Superior temporal gyrus (tissue), 1 donor: ENCODE results near the gene FBXW12.
"Not testable (repeated sequence)": the region's sequence is repeated elsewhere in the genome, so short reads cannot be mapped to it uniquely, and the experiment has no call there.

Experiments used
- DNase-seq: peaks from one replicate; pipeline ENCODE4 v3.0.0-alpha.2; 2016; ENCODE audit errors: extremely low spot score

FBXW12 gene, protein sequence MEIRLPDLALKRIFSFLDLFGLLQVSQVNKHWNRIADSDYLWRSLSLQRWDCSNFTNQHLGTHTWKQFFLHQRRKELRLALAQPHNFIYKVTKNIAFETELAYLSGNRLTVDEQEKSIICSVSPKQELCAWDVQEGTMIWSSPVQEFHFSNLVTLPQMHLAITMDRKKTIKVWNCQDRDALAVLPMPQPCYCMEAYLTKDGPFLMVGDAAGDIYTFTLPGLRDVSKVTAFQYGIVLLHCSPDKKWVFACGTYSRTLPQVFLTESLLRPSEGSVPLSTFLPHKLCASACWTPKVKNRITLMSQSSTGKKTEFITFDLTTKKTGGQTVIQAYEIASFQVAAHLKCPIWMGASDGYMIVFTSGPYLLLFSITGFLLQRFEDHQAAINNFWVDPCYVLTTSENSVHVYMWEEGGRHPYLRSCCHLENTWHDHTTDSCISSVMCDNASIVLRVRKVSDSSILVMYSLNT

GRCh38 chr3:48371651-48372376 is at the start of gene FBXW12:
Gene FBXW12 (plus strand): TSS chr3:48372219. CDS start chr3:48372768, 549 bp downstream.
- no peak for DNase-seq

- DNase-seq, result not testable (repeated sequence)
Observed at GRCh38 chr3:48331706-48332435, 40.1 kb upstream of the FBXW12 start.

DNA sequence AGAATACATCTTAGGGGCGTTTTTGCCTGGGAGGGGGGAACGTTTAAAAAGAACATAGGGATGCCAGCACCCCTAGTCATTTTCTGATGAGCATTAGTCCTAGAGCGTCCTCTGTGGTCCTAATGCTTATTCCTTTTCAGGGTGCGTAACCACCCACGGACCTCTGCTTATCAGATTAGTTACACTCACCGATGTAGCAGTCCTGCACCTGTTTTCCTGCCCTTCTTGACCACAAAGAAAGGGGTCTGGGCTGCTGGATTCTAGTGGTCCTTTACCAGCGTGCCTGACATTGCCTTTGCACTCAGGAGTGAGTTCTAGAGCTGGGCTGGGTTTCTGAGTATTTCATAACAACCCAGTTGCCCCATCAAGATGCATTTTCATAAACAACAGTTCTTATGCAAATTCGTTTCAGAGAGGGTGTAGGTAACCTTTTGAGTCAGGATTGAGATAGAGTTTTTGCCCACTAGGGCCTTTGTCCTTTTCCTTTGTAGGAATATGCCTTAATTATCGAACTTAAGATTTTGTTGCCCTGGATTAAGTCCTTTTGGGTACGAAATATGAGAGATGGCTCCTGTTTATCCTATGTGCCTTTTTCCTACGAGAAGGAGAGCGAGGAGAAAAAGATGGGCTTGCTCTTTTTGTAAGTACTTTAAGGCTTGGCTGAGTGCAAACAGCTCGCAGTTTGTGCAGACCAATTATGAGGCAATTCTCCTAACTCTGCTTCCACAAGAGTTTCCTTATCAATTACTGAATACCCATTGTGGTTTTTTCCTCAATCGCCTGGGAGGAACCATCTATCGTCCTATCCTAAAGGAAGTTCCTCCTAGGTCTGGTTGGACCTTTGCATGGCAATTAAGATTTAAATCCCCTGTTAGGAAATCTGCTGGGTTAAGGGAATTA is 38.4 kb upstream of the FBXW12 start, which contains the start of gene SPINK8:
Gene SPINK8, minus strand, starts transcription at position 316 of the 900 bp plus-strand sequence. CDS start 5,320 bp downstream, outside the sequence.
- DNase-seq, result not testable (repeated sequence)

- DNase-seq, result no peak
Observed at GRCh38 chr3:48334605-48335004, 37.4 kb upstream of the FBXW12 start.

- DNase-seq, result not testable (repeated sequence)
Observed at GRCh38 chr3:48335286-48335685, 36.7 kb upstream of the FBXW12 start.

GRCh38 chr3:48337536-48337935 is 34.5 kb upstream of the FBXW12 start:
- DNase-seq, result not testable (repeated sequence)

DNA sequence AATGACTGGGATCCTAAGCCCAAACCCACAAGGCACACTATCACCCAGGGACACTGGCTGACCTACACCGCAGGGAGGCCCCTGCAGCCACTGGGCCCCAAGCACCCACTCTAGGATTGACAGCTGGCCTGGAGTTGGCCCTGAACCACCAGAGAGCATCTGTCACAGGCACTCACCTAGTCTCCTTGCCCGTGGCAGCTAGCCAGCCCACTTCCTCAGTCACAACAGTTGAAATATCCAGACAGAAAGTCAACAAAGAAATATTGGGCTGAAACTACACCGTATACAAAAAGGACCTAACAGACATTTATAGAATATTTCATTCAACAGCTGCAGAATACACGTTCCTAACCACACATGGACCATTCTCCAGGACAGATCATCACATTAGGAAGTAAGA is 33.4 kb upstream of the FBXW12 start:
- DNase-seq, result no peak

DNA sequence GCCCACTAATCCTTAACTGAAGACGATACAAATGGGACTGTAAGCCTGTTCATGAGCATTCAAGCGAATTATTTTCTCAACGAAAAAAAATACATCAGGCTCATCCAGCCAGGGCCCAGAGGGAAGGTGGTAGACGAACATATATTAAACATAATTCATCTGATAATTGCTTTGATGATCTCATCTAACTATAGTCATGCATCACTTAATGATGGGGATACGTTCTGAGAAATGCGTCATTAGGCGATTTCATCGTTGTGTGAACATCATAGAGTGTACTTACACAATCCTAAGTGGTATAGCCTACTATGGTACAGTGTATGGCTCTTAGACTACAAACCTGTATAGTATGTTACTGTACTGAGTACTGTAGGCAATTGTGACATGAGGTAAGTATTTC is 28.6 kb upstream of the FBXW12 start:
- DNase-seq, result no peak

DNA sequence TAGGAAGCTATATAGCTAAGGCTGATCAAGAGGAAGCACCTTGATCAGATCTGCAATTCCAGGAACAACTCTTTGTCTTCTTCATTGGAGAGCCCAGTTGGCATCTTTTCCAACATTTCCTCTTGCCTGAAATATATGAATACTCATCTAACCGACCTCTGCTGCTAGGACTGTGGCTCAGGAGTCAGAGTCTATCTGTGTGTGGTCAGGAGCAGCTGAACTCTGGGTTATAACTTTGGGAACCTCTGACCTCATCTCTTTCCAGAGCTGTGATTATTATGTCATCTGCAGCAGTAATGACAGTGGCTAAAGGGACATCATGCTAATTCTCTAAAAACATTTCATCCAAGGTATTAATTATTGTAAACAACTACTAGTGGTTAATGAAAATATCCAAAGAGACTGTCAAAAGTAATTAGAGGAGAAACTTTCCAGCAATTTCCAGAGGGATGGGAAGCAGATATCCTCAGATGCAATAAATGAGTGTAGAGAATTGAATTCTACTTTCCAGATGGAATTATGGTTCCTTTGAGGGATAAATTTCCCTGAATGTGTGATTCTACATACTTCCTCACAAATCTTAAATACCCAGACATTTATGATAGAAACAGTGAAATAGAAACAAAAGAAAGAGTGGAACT is 27.0 kb upstream of the FBXW12 start:
- DNase-seq, result no peak

DNA sequence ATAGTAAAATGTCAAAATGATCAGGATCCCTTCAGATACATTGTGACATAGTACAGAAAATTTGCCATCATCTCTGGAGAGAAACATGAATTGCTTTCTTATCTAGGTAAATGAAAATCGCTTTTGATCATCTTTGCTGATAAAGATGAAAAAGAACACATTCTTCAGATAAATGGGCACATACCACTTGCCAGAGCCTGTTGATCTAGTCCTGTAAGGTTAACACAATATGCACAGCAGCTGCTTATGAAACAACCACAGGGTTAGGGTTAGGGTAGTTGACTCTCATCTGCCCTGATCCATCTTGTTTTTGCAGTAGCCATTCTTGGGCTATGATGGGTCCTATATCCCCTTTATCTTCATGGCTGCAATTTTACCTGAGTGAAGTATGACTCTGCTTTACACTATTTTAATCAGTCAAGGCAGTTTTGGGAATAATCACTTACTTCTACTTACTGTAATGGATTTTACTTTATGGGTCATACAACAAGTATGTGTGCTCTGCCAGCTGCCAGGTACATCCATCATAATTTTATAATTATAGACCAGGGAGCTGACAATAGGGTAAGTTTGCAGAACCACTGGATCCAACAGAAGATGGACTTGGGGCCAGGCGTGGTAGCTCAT is 26.0 kb upstream of the FBXW12 start:
- DNase-seq, result no peak

GRCh38 chr3:48347500-48347899 is 24.5 kb upstream of the FBXW12 start:
- DNase-seq, result no peak

DNA sequence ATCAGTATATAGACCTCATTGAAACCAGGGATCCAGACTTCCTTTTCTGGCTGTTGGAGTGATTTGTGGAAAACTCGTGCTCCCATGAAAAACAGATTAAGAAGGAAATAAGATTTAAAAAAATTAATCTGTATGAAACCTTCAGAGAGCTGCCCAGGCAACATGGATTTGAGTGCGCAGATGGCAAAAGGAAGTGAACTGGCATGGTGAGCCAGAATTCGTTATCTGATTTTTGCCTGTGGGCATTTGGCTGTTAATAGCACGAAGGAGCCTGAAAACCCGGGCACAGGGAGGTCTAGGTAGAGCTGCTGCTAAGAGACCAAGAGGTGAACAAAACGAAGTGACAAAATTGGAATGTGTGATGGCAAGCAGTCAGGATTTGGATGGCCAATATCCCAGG is 19.5 kb upstream of the FBXW12 start:
- DNase-seq, result no peak

DNA sequence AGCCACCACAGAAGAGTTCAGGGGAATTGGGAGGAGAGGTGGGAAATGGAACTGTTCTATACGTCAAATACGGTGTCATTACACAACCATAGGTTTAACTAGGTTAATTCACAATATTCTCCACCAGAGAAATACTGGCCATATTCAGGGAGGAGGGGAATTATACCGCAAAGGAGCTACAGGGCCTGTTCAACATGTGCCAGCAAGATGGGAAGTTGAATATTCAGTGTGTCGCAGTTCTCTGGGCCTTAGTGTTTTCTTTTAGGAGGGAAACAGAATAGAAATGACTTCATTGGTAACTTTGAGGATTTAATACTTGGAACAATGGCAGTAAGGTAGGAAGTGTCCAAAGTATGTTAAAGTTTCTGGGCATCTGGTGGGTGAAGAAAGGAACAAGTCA is 18.0 kb upstream of the FBXW12 start:
- no peak for DNase-seq

DNA sequence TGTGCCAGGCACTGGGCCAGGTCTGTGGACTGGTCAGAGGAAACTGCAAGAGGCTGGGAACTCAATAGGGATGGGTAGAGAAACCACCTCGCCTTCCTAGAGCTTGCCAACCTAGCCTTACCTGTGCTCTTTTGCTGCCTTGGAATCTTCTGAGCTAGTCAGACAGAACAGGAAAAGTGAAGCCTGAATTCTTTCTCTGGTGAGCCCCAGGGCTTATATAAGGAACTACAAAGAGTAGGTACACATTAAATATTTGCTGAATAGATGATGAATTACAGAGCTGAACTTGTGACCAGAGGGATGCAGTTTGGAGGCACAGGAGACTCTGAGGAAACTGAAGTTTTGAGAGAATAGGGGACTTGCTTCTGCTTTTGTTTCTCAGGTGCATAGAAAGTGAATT is 15.6 kb upstream of the FBXW12 start:
- no peak for DNase-seq

GRCh38 chr3:48361928-48362327 is 10.1 kb upstream of the FBXW12 start:
- no peak for DNase-seq

DNA sequence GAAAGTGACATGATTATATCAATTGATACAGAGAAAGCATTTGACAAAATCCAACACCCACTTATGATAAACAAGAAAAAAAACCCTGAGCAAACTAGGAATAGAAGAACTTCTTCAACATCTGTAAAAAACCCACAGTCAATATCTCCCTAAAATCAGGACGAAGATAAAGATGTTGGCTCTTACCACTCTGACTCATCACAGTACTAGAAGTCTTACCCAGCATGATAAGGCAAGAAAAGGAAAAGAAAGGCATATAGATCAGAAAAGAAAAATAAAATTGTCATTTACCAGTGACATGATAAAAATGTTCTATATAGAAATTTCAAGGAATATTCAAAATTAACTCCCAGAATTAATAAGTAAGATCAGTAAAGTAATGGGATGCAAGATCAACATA is 7.2 kb upstream of the FBXW12 start:
- no peak for DNase-seq

GRCh38 chr3:48367201-48367600 is 4.8 kb upstream of the FBXW12 start:
- no peak for DNase-seq

GRCh38 chr3:48369693-48370332 is 2.2 kb upstream of the FBXW12 start:
- no peak for DNase-seq

DNA sequence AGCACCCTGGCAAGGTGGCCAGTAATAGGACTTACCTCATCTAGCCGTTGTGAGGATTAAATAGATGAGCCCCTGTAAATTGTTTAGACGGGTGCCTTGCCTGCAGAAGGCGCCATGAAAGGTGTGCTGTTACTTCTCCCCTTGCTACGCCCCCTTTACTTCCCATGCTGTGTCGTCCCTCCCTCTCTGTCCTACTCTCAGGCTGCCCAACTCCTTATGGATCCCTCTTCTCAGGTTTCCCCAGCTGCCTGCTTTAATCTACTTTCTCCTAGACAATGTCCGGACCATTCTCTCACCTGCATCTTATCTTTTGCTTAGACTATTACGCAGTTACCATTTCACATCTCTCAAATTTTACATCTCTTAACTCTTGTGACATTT is 1.7 kb upstream of the FBXW12 start:
- no peak for DNase-seq

- no peak for DNase-seq
Observed at GRCh38 chr3:48372377-48372770, 355 bp downstream of the FBXW12 start.
